GM18951 (cell line): ENCODE data around the gene TP53BP1.
"Not testable (repeated sequence)": the region's sequence is repeated elsewhere in the genome, so short reads cannot be mapped to it uniquely, and the experiment has no call there.

Source experiments
- POLR2A ChIP-seq: IDR thresholded peaks from 4 replicates; pipeline ENCODE4 v1.6.1; 2011; ENCODE audit warnings: mild to moderate bottlenecking; ENCODE audit not compliant: insufficient read length, insufficient read depth; ENCODE audit errors: extremely low read depth
- in situ Hi-C: fragments of 300-500 bp; cut with MboI; formaldehyde crosslinking; loops from one replicate; pipeline ENCODE4 v1.12.0; 2022; ENCODE audit warnings: low sequenced_read_pairs, mixed read lengths, inconsistent platforms; ENCODE audit not compliant: unreplicated experiment

Gene TP53BP1

DNA sequence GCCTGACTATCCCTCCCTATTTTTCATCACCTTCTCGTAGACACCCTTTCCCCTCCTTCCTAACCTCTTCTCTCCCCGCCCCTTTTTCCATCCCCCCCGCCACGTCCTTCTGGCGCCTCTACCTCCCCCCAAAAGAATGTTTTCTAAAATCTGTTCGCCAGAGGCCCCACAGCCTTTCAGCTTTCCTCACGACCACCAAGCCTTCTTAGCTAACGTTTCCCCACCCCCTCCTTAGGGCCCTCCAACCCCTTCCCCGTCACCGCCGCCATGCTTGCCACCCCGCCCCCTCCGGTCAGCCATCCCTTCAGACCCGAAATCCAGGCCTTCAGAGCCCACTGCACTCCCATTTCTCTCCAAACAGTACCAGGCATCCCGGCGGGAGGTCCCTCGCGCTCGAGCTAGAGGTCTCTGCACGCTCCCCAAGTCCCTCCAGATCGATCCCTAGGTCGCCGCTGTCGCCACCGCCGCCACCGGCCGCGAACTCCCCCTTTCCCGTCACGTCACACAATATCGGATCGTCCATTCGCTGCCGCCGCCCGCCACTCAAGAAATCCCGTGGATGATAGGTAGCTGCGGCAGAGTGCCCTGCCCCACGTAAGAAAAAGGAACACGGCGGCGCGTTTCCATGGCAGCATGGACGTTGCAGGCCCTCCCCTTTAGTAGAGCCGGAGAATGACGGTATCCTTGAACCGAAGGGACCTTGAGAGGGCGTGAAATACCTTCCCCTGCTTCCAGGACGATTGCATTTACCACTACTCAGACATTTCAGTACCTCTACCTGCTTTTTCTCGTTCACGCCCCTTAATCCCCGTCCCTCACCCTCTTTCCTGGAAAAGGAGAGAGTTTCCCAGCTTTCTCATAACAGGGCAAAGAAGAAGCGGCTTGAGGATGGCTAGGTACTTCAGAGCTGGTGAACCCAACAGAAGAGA lies at the start of gene TP53BP1:
TSS of gene TP53BP1 (minus strand) at position 484 of the 929 bp plus-strand sequence. CDS start at position 371, 113 bp downstream.
- peak; percentile 54 for TF ChIP-seq POLR2A
- in situ Hi-C loops = no loop called here

GRCh38 chr15:43541785-43542184 lies 48.8 kb upstream of the TP53BP1 start:
- in situ Hi-C loops = no loop called here

DNA sequence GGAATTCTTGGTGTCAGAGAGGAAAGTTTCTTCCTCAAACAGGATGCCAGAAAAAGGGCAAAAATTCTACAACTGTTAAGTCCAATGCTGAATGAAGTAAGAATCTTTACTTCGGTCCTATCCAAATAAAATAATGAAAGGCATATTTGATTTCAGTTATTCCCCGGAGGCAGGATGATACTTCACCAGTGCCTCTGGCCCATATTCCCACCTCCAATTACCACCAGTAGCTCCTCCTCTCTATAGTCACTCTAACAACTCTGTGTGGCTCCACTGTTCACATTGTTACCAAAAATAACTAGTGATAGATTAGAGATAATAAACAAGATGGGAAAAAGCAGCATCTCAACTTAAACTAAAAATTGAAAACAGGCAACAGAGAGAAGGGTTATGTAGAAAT lies 45.1 kb upstream of the TP53BP1 start:
- no peak for TF ChIP-seq POLR2A
- in situ Hi-C loops = no loop called here

More at GRCh38 chr15:43541785-43542184, 48.8 kb upstream of the TP53BP1 start:
- TF ChIP-seq POLR2A = no peak

- in situ Hi-C loops = no loop called here
- no peak for TF ChIP-seq POLR2A
Observed at GRCh38 chr15:43534897-43535296, 41.9 kb upstream of the TP53BP1 start.

DNA sequence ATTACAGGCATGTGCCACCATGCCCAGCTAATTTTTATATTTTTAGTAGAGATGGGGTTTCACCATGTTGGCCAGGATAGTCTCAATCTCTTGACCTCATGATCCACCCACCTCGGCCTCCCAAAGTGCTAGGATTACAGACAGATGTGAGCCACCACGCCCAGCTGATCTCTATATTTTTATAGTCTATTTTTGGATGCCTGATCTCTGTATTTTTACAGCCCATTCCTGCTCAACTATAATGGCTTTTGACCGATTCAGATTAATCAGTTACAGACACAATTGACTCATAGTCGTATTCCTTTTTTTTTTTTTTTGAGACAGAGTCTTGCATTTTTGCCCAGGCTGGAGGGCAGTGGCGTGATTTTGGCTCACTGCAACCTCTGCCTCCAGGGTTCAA lies 39.9 kb upstream of the TP53BP1 start:
- in situ Hi-C loops = not testable (repeated sequence)

DNA sequence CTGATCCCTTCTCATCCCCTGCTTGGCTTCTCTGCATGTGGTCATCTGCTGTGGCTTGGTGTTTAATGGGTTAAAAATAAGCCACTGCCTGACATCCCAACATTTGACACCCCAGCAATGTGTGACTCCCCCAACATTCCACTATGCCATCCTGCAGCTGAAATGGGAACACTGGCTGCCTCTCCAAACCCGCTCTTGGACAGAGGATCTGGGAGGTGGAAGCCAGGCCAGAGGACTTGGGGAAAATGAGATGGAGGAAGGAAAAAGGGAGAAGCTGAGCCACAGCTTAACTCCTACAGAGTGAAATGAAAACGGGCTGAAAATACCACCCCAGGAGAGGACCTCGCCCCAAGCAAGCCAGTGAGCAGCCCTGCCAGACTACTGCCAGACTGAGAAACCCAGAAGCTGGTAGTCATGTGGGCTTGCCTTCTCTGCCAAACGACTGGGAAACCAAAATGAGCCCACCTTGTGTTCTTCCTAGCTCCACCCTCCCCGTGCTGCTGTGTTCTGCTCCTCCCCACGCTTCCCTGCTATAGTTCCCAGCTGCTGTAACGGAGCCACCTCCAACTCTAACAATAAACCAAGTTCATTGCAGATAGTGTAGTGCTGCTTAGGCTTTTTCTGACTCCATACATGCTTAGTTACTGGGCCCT lies 38.2 kb upstream of the TP53BP1 start:
- in situ Hi-C loops = no loop called here
- no peak for TF ChIP-seq POLR2A

DNA sequence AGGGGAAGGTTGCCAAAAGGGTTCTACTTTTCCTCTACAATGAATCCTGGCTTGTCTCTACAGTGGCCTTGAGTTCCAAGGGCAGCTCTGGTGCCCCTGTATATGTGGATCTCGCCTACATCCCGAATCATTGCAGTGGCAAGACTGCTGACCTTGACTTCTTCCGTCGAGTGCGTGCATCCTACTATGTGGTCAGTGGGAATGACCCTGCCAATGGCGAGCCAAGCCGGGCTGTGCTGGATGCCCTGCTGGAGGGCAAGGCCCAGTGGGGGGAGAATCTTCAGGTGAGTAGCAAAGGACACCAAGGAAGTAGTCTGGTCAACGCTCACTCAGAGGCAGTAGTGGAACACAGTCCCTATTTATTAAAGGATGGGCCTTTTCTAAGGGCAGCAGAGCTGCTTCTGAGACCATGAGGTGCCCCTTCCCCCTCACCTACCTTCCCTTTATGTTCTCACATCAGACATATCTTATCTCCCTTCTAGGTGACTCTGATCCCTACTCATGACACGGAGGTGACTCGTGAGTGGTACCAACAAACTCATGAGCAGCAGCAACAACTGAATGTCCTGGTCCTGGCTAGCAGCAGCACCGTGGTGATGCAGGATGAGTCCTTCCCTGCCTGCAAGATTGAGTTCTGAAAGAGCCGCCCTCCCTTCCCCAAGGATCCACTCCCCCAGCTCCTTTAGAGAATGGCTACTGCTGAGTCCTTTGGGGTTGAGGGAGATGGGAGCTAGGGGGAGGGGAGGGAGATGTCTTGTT lies 36.8 kb upstream of the TP53BP1 start:
- no peak for TF ChIP-seq POLR2A
- in situ Hi-C loops = no loop called here

DNA sequence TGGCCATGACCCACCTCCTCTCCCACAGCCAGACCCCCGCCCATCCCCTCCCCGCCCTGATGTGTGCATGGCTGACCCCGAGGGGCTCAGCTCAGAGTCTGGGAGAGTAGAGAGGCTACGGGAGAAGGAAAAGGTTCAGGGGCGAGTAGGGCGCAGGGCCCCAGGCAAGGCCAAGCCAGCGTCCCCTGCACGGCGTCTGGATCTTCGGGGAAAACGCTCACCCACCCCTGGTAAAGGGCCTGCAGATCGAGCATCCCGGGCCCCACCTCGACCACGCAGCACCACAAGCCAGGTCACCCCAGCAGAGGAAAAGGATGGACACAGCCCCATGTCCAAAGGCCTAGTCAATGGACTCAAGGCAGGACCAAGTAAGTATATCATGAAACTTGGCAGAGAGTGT lies 36.2 kb upstream of the TP53BP1 start:
- no peak for TF ChIP-seq POLR2A
- in situ Hi-C loops = no loop called here

DNA sequence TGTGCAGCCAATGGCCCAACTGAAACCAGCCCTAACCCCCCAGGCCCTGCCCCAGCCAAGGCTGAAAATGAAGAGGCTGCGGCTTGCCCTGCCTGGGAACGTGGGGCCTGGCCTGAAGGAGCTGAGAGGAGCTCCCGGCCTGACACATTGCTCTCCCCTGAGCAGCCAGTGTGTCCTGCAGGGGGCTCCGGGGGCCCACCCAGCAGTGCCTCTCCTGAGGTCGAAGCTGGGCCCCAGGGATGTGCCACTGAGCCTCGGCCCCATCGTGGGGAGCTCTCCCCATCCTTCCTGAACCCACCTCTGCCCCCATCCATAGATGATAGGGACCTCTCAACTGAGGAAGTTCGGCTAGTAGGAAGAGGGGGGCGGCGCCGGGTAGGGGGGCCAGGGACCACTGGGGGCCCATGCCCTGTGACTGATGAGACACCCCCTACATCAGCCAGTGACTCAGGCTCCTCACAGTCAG lies 35.6 kb upstream of the TP53BP1 start:
- in situ Hi-C loops = no loop called here
- no peak for TF ChIP-seq POLR2A

- in situ Hi-C loops = no loop called here
- TF ChIP-seq POLR2A = no peak
Observed at GRCh38 chr15:43527802-43528541, 35.0 kb upstream of the TP53BP1 start.

DNA sequence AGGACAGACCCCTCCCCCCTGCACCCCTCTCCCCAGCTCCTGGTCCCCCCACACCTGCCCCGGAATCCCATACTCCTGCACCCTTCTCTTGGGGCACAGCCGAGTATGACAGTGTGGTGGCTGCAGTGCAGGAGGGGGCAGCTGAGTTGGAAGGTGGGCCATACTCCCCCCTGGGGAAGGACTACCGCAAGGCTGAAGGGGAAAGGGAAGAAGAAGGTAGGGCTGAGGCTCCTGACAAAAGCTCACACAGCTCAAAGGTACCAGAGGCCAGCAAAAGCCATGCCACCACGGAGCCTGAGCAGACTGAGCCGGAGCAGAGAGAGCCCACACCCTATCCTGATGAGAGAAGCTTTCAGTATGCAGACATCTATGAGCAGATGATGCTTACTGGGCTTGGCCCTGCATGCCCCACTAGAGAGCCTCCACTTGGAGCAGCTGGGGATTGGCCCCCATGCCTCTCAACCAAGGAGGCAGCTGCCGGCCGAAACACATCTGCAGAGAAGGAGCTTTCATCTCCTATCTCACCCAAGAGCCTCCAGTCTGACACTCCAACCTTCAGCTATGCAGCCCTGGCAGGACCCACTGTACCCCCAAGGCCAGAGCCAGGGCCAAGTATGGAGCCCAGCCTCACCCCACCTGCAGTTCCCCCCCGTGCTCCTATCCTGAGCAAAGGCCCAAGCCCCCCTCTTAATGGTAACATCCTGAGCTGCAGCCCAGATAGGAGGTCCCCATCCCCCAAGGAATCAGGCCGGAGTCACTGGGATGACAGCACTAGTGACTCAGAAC lies 34.3 kb upstream of the TP53BP1 start:
- no peak for TF ChIP-seq POLR2A
- in situ Hi-C loops = no loop called here

GRCh38 chr15:43526261-43526930 lies 33.4 kb upstream of the TP53BP1 start:
- in situ Hi-C loops = no loop called here

More at GRCh38 chr15:43526261-43526930, 33.4 kb upstream of the TP53BP1 start:
- no peak for TF ChIP-seq POLR2A
